ENCODE data around the gene DSTYK.
"Not testable (repeated sequence)": the region's sequence is repeated elsewhere in the genome, so short reads cannot be mapped to it uniquely, and the experiment has no call there.

Gene DSTYK

DNA sequence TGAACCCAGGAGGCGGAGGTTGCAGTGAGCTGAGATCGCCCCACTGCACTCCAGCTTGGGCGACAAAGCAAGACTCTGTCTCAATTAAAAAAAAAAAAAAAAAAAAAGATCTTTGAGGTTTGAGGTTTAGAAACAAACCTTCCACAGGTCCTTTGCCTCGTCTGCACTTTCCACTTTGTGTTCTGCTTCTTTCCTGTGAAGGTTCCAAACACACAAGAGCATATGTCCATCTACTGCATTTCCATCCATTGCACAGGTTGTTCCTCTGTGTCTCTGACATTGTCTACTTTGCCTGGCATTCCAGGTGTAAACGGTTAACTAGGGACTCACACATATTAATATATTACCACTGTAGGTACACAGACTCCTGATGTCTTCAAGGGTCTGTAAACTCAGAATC, 40.1 kb downstream of the DSTYK start:
- DNase-seq (ENCODE audit: low spot score) = no peak

DNA sequence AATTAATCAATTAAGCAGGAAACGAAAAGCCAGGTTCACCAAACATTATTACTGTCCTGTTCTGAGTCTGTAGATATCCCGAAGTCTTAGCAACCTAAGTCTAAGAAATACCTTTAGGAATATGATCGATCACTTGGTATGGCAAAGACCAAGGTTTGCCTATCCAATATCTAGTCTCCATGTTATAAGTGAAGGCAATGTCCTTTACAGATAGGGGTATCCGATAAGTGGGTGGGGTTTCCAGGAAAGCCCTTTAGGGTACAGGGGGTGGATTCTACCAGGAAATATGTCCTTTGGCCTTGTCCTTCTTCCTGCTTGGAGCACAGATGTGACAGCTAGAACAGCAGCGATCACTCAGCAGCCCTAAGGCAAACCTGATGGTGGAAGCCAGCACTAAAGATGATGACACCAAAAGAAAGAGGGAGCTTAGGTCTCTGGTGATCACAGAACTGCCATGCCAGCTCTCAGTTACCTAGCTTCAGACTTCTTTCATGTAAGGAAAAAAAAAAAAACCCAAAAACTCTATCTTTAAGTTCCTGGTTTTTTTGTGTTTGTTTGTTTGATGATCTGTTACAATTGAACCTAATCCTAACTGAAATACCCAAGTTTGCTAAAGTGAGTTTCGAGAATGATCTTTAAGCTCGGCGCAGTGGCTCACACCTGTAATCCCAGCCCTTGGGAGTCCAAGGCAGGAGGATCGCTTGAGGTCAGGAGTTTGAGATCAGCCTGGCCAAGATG, 40.8 kb downstream of the DSTYK start:
- DNase-seq (ENCODE audit: low spot score) = no peak

DNA sequence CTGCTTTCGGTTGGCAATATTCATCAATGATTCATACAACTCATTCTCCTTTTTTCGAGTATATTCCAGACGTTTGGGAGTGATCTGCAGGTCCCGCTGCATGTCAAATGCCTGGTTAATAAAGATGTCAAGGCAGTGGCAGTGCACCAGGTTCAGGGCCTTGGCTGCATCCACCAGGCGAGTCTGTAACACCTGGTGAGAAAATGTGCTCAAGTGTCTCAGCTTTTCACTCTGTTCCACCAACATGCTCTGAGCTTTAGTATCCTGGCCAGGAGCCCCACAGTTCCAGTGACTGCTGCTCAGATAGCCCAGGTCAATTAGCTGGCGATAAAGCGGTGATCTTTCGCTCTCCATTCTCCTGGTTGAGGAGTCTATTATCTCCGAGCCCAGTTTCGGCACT, 42.3 kb downstream of the DSTYK start:
- DNase-seq (ENCODE audit: low spot score) = no peak

DNA sequence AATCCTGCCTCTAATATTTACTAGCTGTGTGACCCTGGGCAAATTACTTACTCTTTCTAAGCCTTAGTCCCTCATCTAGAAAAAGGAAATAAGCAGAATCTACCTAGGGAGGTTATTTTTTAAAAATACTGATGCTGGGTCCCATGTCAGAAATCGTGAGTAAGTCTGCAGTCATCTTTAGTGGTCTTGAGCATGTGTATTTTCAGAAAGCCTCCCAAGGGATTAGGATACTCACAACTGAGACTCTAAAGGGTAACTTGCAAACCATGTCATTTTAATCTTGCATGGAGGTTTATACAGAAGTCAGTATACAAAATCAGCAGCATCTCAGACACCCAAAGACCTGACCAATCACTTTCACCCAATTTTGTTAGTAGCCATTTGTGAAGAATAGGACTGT, 43.2 kb downstream of the DSTYK start:
- DNase-seq (ENCODE audit: low spot score) = no peak

DNA sequence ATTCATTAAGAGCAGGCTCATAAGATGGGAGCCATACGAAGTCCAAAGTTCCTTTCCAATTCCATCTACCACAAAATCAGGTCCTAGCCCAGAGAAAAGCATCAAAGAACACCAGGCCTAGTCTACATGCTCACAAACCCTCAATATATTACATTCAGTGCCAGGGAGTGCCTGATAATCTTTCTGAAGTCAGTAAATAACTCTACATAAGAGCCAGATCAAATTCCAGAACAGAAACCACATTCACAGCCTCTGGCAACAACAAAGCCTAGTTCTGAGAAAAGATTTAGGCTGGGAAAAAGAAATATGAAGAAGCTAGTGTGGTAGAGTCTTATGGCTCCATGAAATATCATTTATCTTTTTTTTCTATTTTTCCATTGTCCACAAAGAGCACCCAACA, 49.2 kb downstream of the DSTYK start:
- DNase-seq (ENCODE audit: low spot score) = no peak

DNA sequence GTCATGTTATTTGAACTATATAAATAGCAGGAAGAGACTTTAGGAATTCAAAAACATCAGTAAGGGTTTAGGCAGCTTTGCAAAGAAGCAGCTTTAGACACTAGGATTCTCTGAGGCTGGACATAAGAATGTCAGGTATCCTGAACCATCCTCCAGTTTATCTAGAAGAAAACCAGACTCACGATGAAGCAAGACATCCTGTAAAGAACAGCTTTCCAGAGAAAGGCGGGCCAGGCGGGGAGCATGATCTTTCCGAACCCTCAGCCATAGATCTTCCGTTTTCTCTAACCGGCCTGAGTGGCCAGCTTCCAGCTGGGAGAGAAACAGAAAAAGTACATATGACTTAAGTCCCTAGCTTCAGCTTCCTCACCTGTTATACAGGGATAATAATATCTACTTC, 50.4 kb downstream of the DSTYK start:
- DNase-seq (ENCODE audit: low spot score) = no peak

DNA sequence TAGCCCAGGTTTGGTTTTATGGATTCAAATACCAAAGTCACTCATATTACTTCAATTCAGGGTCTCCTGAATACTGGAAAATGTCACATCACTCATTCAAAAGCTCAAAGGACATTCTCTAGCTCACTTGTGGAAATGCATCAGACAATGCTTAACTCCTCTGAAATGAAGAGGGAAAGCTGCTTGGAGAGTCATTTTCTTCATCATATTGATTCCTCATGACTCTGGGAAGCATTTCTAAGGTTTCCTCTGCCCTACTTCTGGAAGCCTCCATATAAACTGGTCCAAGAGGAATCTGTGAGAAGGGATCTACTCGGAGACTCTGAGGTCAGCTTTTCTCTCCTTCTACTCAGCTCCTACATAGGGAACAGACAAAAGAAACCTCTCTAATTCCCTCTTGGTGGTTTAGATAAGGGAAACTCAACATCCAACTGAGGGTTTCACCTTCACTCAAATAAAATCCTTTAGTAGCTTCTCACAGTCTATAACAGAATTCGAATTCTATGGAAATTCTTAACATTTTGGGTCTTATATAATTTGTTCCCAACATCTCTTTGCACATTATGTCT, 53.4 kb downstream of the DSTYK start:
- DNase-seq (ENCODE audit: low spot score) = no peak

DNA sequence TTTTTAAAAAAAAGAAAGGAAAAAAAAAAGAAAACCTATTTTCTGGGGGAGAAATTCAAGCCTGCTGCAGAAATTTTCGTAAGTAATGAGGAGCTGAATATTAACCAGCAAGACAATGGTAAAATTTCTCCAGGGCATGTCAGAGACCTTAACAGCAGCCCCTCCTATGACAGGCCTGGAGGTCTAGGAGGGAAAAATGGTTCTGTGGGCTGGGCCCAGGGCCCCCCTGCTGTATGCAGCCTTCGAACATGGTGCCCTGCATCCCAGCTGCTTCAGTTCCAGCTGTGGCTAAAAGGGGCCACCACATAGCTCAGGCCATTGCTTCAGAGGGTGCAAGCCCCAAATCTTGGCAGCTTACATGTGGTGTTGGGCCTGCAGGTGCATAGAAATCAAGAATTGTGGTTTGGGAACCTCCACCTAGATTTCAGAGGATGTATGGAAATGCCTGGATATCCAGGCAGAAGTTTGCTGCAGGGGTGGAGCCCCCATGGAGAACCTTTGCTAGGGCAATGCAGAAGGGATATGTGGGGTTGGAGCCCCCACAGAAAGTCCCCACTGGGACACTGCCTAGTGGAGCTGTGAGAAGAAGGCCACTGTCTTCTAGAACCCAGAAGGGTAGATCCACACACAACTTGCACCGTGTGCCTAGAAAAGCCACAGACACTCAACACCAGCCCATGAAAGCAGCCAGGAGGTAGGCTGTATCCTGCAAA, 55.7 kb downstream of the DSTYK start:
- not testable (repeated sequence) for DNase-seq (ENCODE audit: low spot score)

DNA sequence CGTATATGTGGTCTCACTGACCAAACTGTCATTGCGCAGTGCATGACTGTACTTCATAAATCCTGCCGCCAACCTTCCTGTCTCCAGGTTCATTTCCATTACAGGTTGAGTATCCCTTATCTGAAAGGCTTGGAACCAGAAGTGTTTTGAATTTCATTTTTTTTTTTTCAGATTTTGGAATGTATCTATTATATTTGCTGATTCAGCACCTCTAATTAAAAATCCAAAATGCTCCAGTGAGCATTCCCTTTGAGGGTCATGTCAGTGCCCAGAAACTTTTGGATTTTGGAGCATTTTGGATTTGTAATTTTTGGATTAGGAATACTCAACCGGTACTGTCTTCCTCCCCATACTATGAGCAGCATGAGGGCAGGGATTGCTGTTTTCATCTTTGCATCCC, 59.0 kb downstream of the DSTYK start:
- DNase-seq (ENCODE audit: low spot score) = no peak

DNA sequence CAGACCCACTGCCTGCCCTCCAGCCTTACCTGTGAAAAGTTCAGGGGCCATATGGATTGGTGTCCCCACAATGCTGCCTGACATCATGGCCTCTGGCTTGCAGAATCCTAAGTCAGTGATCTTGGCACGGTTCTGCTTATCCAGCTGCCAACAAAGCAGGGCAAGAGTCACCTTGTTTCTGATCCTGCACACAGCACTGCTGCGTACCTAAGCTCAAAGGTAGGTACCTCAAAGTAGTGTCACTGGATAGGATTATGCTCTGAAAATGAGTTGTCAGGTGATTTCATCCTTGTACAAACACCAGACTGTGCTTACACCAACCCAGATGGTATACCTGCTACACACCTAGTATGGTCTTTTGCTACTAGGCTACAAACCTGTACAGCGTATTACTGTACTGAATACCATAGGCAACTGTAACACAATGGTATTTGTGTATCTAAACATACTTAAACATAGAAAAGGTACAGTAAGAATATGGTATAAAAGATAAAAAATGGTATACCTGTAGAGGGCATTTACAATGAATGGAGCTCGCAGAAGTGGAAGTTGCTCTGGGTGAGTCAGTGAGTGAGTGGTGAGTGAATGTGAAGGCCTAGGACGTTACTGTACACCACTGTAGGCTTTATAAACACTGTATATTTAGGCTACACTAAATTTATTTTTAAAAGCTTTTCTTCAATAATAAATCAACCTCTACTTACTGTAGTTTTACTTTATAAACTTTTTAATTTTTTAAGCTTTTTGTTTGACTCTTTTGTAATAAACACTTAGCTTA, 60.7 kb downstream of the DSTYK start:
- DNase-seq (ENCODE audit: low spot score) = no peak

DNA sequence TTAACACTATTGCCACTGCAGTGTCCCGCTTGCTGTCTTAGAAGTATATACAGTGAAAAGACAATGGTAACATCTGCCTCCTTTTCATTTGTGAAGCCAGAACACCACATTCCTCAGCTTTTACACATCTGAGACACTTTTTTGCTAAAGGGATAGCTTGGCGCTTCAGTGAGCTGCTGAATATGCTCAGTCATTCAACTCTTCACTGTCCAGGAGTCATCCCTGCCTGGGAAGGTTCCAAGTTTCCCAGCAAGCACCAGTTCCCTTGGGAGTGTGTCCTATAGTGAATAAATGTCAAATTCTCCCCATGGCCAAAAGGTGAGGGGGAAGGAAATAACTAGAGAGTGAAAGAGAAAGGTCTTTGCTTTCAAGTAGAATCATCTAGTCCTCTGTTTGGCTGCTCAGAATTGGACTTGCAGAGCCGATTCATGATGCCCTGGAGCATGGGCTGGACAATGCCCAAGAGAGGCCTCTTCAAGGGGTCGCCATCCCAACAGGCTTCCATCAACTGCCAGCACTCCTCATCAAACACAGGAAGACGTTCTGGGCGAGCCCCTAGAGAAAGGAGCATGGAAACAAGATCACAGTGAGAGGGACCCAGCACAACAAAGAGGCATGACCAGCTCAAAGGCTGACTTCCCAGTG, 64.2 kb downstream of the DSTYK start:
- no peak for DNase-seq (ENCODE audit: low spot score)

DNA sequence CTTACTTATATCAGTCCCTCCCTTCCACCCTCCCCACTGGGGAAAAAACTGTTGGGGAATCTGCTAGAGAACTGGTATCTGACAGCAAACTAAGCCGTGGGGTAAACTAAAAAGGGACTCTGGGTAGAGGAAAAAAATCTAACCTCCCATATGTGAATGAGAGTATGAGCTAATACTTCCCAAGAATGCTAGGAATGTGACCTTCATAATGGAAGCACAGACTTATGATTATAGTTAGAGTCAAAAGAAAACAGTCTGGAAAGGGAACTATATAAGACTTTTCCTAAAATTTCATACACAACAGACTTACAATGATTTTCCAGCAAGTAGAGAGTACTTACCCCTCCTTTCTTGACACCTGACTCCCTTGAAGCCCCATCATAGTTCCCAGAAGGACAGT, 66.8 kb downstream of the DSTYK start:
- DNase-seq (ENCODE audit: low spot score) = no peak

DNA sequence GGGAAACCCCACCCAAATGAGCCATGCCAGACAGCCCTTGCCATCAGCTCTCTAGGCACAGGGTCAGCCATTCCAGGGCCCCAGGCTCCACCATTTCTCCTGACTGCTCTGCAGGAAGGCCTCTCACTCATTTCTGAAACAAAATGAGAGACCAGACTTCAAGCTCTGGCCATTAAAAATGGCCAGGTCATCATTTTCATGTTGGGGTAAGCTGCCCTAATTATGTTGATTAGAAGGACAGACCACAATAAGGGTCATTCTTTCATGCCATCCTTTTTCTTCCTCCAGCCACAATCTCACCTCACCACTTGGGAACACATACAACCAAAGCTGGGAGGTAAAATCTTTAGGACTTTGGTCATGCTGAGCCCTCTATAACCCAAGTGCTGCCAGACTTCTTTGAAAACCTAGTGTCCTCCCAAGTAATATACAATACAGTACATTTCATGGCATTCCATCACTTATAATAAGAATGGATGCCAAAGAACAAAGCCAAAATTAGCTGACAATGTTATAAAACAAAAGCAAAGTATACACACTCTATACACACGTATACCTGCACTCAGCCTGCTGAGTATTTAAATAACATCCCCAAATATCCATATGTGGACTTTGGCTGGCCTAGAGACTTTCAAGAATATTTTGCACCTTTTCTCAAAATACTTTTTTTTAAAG, 67.3 kb downstream of the DSTYK start:
- no peak for DNase-seq (ENCODE audit: low spot score)

DNA sequence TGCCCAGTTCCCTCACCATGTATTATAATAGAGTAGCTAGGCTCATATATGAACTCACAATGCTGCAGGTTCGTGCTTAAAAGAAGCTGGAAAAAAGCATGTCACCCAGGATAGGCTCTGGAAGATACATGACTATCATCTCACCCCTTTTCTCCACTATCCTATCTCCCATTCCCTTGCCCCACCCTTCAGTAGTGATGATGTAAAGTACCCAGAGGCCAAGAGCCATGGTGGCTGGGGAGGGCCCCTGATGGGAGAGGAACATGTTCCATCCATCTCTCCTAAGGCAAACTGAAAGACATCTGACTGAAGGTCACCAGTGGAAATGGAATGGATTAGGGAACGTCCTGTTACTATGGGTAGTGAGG, 69.4 kb downstream of the DSTYK start:
- no peak for DNase-seq (ENCODE audit: low spot score)

DNA sequence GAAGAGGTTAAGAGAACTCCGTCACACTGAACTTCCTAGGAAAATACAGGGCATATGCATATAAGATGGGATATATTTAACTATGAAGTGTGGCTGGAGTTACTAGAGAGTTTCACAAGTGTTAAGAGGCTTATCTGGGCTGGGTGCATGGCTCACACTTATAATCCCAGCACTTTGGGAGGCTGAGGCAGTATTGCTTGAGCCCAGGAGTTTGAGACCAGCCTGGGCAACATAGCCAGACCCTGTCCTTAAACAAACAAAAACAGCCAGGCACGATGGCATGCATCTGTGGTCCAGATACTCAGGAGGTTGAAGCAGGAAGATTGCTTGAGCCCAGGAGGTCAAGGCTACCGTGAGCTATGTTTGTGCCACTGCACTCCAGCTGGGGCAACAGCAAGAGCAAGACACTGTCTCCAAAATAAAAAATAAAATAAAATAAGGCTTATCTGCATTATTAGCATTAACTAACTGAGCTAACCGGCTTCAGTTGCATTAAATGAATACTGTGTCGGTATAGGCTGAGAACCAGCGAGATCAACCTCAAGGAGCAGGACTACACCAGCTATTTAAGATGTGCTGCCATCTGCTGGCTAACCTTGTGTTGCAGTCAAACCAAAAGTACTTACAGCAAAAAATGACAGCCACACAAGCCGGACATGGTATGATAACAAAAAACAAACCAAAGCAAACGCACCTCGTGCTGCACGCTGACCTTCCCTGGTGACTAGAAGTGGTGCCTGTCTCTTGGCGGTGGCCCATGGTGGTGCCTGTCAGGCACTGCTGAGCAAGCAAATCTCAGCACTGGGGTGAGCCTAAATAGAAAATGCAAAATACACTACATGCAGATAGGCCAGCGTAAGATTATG, 70.0 kb downstream of the DSTYK start:
- DNase-seq (ENCODE audit: low spot score) = peak; percentile 84

DNA sequence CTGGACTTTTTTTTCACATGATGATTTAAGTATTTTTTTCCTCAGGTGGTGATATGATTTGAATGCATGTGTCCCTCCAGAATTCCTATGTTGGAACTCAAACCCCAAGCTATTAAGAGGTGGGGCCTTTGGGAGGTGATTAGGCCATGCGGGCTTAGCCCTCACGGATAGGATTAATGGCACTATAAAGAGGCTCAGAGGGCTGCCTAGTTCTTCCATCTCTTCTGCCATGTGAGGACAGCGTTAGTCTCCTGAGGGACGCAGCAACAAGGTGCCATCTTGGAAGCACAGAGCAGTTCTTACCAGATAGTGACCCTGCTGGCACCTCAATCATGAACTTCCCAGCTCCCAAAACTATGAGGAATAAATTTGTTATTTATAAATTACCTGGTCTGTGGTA, 71.4 kb downstream of the DSTYK start:
- no peak for DNase-seq (ENCODE audit: low spot score)

DNA sequence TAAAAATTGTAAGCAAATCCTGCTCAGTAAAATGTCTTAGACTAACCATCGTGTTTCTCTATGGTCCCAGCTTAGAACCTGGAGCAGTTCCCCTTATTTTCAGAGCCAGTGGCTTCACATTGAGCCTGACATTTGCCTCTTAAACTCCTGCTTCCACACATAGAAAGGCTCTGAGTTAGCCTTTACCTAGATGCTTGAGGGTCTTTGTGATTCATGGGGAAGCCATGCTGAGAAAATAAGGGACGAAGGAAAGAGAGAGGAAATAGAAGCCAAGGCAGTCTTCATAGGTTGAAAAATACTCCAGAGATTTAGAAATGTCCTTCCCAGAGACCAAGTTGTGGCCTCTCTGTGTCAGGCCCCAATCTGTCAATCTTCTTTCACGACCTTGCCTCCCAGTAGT, 73.6 kb downstream of the DSTYK start:
- DNase-seq (ENCODE audit: low spot score) = no peak

DNA sequence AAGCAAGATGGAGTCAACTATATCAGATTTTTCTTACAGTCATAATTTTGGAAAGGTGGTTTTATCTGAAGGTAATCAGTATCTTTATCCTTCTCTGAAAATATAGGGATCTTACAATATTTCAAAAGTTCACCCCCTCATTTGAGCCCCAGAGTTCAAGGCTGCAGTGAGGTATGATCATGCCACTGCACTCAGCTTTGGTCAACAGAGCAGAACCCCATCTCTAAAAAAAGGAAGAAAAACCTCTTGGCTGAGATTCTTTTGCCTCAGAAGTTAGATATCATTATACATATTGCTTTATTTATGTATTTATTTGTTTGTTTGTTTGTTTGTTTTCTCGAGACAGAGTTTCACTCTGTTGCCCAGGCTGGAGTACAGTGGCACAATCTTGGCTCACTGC, 78.2 kb downstream of the DSTYK start:
- DNase-seq (ENCODE audit: low spot score) = no peak

DNA sequence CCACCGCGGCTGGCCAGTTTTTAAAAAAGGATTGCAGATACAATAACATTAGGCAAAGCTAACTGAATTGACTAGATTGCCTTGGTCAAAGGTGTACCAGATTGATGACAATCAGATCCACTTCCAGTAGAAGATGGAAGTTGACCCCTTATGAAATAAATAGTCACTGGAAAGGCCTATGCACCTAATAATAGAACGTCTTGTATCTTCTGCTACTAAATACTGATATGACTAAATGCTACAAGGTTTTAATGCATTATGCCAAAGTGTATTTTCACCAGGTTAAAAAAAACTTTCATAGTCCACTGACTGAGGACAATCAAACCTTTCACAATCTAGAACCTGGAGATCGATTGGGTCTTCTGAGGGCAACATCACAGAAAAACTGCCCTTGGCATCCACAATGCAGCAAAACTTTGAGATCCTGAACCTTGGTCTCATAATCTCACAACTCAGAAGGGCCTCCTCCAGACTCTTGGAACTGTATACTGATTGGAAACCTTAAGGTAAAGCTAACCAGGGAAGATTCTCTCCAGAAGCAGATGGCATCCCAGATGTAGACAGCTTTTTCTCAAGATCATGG, 82.0 kb downstream of the DSTYK start:
- DNase-seq (ENCODE audit: low spot score) = no peak

DNA sequence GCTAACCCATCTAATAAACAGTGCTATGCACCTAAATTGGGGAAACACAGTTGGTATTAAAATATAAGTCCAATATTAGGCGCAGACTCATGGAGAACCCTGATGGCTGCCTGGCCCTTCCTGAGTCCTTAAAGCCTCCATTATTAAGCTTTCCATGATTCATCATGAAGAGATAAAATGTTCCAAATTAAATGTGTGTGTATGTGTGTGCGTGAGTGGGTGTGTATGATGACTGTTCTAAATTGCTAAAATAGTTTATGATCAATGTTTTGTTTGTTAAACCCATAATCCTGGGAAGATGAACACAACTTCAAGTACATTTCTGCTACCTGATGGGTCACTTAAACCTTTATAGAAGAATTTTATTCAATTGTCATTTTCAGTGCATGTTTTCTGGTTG, 83.5 kb downstream of the DSTYK start:
- no peak for DNase-seq (ENCODE audit: low spot score)

All from putamen (tissue), 1 donor.